ENCODE data around the gene SENP7.
"Not testable (repeated sequence)": the region's sequence is repeated elsewhere in the genome, so short reads cannot be mapped to it uniquely, and the experiment has no call there.

Gene SENP7

DNA sequence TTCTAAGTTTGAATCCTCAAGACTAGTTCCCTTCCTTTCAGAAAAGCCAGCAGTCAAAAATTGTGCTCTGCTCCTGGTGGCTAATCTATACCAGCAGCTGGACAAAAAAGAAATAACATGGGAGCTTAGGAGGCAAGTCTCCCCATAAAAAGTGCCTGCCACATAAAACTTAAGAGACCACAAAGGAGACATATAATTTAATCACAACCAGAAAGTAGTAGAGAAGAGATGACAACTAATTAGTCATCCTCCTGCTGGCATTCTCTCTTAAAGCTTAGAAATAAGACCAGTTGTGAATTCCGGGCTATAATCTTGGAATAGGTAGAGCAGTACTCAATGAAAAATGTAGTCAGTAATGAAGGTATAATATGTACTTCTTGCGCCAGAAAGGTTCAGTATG is 172.4 kb downstream of the SENP7 start:
- DNase-seq (ENCODE audit: extremely low read depth in 1 of 2, low read depth in 1 of 2): no peak

DNA sequence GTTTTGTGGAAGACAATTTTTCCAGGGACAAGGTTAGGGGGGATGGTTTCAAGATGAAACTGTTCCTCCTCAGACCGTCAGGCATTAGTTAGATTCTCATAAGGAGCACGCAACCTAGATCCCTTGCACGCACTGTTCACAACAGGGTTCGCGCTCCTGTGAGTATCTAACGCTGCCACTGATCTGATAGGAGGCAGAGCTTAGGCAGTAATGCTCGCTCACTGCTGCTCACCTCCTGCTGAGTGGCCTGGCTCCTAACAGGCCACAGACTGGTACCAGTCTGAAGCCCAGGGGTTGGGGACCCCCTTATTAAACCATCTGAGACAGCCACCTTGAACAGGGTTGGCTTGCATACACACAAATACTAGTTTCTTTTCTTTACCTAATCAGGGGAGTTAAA is 179.1 kb downstream of the SENP7 start:
- DNase-seq (ENCODE audit: extremely low read depth in 1 of 2, low read depth in 1 of 2): no peak

- no peak for DNase-seq (ENCODE audit: extremely low read depth in 1 of 2, low read depth in 1 of 2)
Observed at GRCh38 chr3:101329016-101329673, 183.9 kb downstream of the SENP7 start.

GRCh38 chr3:101325393-101326134 is 187.4 kb downstream of the SENP7 start:
- no peak for DNase-seq (ENCODE audit: extremely low read depth in 1 of 2, low read depth in 1 of 2)

DNA sequence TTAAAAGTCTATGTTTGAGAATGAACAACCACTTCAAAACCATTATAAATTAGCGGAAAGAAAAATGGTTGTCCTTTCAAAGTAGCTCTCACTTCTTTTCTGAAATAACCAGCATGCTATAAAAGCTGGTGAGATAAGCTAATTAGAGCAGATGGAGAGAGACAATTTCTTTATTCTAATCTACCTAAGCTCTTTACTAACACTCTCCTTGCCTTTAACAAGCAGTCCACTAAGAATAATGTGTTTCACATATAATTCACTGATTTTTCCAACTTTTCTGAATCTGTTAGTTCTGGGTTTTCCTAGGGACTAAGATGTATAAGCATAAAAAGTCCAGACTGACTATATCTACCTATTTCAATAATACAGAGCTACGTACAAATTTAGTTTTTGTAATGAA is 192.5 kb downstream of the SENP7 start, which contains the start of gene IMPG2:
Gene IMPG2 (minus strand): TSS at position 101 of the 400 bp plus-strand sequence. CDS start 203 bp downstream, outside the sequence.
- DNase-seq (ENCODE audit: extremely low read depth in 1 of 2, low read depth in 1 of 2): no peak

GRCh38 chr3:101319531-101319930 is 193.5 kb downstream of the SENP7 start:
- no peak for DNase-seq (ENCODE audit: extremely low read depth in 1 of 2, low read depth in 1 of 2)

GRCh38 chr3:101312545-101312944 is 200.5 kb downstream of the SENP7 start:
- no peak for DNase-seq (ENCODE audit: extremely low read depth in 1 of 2, low read depth in 1 of 2)

- DNase-seq (ENCODE audit: extremely low read depth in 1 of 2, low read depth in 1 of 2): no peak
Observed at GRCh38 chr3:101311676-101312075, 201.3 kb downstream of the SENP7 start.

- no peak for DNase-seq (ENCODE audit: extremely low read depth in 1 of 2, low read depth in 1 of 2)
Observed at GRCh38 chr3:101310978-101311375, 202.0 kb downstream of the SENP7 start.

DNA sequence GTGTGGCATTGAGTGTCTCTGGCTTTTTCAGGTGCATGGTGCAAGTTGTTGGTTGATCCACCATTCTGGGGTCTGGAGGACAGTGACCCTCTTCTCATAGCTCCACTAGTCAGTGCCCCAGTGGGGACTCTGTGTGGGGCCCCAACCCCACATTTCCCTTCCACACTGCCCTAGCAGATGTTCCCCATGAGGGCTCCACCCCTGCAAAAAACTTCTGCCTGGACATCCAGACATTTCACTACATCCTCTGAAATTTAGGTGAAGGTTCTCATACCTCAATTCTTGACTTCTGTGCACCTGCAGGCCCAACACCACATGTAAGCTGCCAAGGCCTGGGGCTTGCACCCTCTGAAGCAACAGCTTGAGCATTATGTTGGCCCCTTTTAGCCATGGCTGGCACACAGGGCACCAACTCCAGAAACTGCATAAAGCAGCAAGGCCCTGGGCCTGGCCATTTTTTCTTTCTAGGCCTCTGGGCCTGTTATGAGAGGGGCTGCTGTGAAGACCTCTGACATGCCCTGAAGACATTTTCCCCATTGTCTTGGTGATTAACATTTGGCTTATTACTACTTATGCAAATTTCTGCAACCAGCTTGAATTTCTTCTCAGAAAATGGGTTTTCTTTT is 204.8 kb downstream of the SENP7 start:
- not testable (repeated sequence) for DNase-seq (ENCODE audit: extremely low read depth in 1 of 2, low read depth in 1 of 2)

GRCh38 chr3:101303836-101304235 is 209.2 kb downstream of the SENP7 start:
- no peak for DNase-seq (ENCODE audit: extremely low read depth in 1 of 2, low read depth in 1 of 2)

- DNase-seq (ENCODE audit: extremely low read depth in 1 of 2, low read depth in 1 of 2): no peak
Observed at GRCh38 chr3:101303089-101303731, 209.8 kb downstream of the SENP7 start.

GRCh38 chr3:101300073-101300472 is 212.9 kb downstream of the SENP7 start:
- DNase-seq (ENCODE audit: extremely low read depth in 1 of 2, low read depth in 1 of 2): no peak

- DNase-seq (ENCODE audit: extremely low read depth in 1 of 2, low read depth in 1 of 2): no peak
Observed at GRCh38 chr3:101292027-101292426, 221.0 kb downstream of the SENP7 start.

- no peak for DNase-seq (ENCODE audit: extremely low read depth in 1 of 2, low read depth in 1 of 2)
Observed at GRCh38 chr3:101288294-101288693, 224.7 kb downstream of the SENP7 start.

DNA sequence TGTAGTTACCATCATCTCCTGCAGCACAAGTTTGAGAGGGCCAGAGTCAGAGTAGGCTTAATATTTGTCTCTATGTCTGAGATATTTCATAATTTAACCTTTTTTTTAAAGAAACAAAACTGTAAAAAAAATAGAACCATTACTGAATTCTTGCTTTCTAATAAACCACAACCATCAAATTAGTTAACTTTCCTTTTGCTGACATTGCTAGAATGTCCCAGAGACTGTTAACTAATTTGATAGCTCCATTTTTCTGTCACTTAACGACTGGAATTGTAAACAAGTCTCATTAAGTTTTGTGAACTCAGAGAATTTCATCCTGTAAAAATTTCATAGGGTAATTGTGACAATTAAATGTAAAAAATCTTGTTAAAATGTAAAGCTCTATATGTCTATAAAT is 228.3 kb downstream of the SENP7 start:
- DNase-seq (ENCODE audit: extremely low read depth in 1 of 2, low read depth in 1 of 2): no peak

- DNase-seq (ENCODE audit: extremely low read depth in 1 of 2, low read depth in 1 of 2): no peak
Observed at GRCh38 chr3:101281521-101282030, 231.4 kb downstream of the SENP7 start.

- no peak for DNase-seq (ENCODE audit: extremely low read depth in 1 of 2, low read depth in 1 of 2)
Observed at GRCh38 chr3:101279765-101280385, 233.1 kb downstream of the SENP7 start.

- DNase-seq (ENCODE audit: extremely low read depth in 1 of 2, low read depth in 1 of 2): no peak
Observed at GRCh38 chr3:101279162-101279561, 233.8 kb downstream of the SENP7 start.

- DNase-seq (ENCODE audit: extremely low read depth in 1 of 2, low read depth in 1 of 2): no peak
Observed at GRCh38 chr3:101278727-101279126, 234.3 kb downstream of the SENP7 start.

Data from activated CD8-positive, alpha-beta memory T cell treated with anti-CD3 and anti-CD28 coated beads for 1 hour (primary cell).